Osteocyte (in vitro differentiated cells): ENCODE results near the gene CCDC78. TPM values are rescaled to one million over a fixed set of nuclear protein-coding genes. Genes with fewer than 3 reads are reported as not detected.

Experiments used
- DNase-seq: peaks from one replicate; pipeline ENCODE4 v3.0.0; 2021; ENCODE audit warnings: mixed read lengths; ENCODE audit not compliant: unreplicated experiment; ENCODE audit errors: extremely low spot score
- H3K27ac Mint-ChIP-seq: one replicate; pipeline ENCODE4 v1.8.0; 2021; ENCODE audit warnings: mild to moderate bottlenecking, mixed read lengths; ENCODE audit not compliant: unreplicated experiment
- H3K27me3 Mint-ChIP-seq: one replicate; pipeline ENCODE4 v1.8.0; 2021; ENCODE audit warnings: mixed read lengths; ENCODE audit not compliant: unreplicated experiment
- H3K36me3 Mint-ChIP-seq: one replicate; pipeline ENCODE4 v1.8.0; 2021; ENCODE audit warnings: mixed read lengths; ENCODE audit not compliant: unreplicated experiment
- H3K4me1 Mint-ChIP-seq: one replicate; pipeline ENCODE4 v1.8.0; 2021; ENCODE audit warnings: mixed read lengths; ENCODE audit not compliant: unreplicated experiment
- H3K4me3 Mint-ChIP-seq: one replicate; pipeline ENCODE4 v1.8.0; 2021; ENCODE audit warnings: mild to moderate bottlenecking, moderate library complexity, mixed read lengths; ENCODE audit not compliant: unreplicated experiment
- H3K9me3 Mint-ChIP-seq: one replicate; pipeline ENCODE4 v1.8.0; 2021; ENCODE audit warnings: mixed read lengths; ENCODE audit not compliant: unreplicated experiment
- CTCF ChIP-seq: fragments of 200-600 bp; sonication (generic); IDR thresholded peaks from 2 replicates; pipeline ENCODE4 v1.5.0; 2021; ENCODE audit warnings: antibody characterized with exemption, mild to moderate bottlenecking, moderate library complexity
- total RNA-seq: library from RNA; stranded (reverse); gene quantifications from 2 replicates; pipeline ENCODE4 v1.2.1, GENCODE V29; 2021

CCDC78 gene
- total RNA-seq, 1 donor from 2014 or later: 2.6 TPM

- Mint-ChIP-seq H3K27ac (no peak overlapping the region), H3K4me3 (no peak overlapping the region), H3K4me1 (peaks cover 2% of the 10 kb centered on the region), H3K27me3 (peaks cover 8% of the 10 kb centered on the region), H3K9me3 (peaks cover 4% of the 10 kb centered on the region), H3K36me3 (no peaks in the 10 kb centered on the region)
- TF ChIP-seq CTCF: no peak
- DNase-seq: no peak
These were observed 25.7 kb upstream of the CCDC78 start for GRCh38 chr16:752007-752312.

GRCh38 chr16:751152-752006, 25.1 kb upstream of the CCDC78 start:
- H3K9me3 Mint-ChIP-seq: peaks cover 1% of the 10 kb centered on the region
- TF ChIP-seq CTCF: no peak
- H3K4me3 Mint-ChIP-seq: no peak overlapping the region
- no peak overlapping the region for H3K27ac Mint-ChIP-seq
- H3K27me3 Mint-ChIP-seq: peaks cover 8% of the 10 kb centered on the region
- no peaks in the 10 kb centered on the region for H3K36me3 Mint-ChIP-seq
- peaks cover 2% of the 10 kb centered on the region for H3K4me1 Mint-ChIP-seq
- DNase-seq: no peak

GRCh38 chr16:750485-750884, 24.2 kb upstream of the CCDC78 start:
- Mint-ChIP-seq H3K27me3 (peaks cover 8% of the 10 kb centered on the region), H3K9me3 (no peaks in the 10 kb centered on the region), H3K4me3 (no peak overlapping the region), H3K36me3 (no peaks in the 10 kb centered on the region), H3K27ac (no peak overlapping the region), H3K4me1 (peaks cover 2% of the 10 kb centered on the region)
- TF ChIP-seq CTCF: no peak
- no peak for DNase-seq

GRCh38 chr16:749010-749409, 22.8 kb upstream of the CCDC78 start:
- H3K9me3 Mint-ChIP-seq: no peaks in the 10 kb centered on the region
- peaks cover 8% of the 10 kb centered on the region for H3K27me3 Mint-ChIP-seq
- no peak overlapping the region for H3K27ac Mint-ChIP-seq
- peaks cover 2% of the 10 kb centered on the region for H3K4me1 Mint-ChIP-seq
- H3K4me3 Mint-ChIP-seq: no peak overlapping the region
- DNase-seq: no peak
- no peak for TF ChIP-seq CTCF
- H3K36me3 Mint-ChIP-seq: no peaks in the 10 kb centered on the region

GRCh38 chr16:747978-748746, 21.9 kb upstream of the CCDC78 start:
- Mint-ChIP-seq H3K36me3 (no peaks in the 10 kb centered on the region), H3K4me3 (no peak overlapping the region), H3K27ac (no peak overlapping the region), H3K27me3 (peaks cover 8% of the 10 kb centered on the region), H3K4me1 (peaks cover 2% of the 10 kb centered on the region), H3K9me3 (no peaks in the 10 kb centered on the region)
- no peak for DNase-seq
- no peak for TF ChIP-seq CTCF
